AG04449 (cell line): Measurements from ENCODE around the gene SLC23A2.

ENCODE experiments used
- CTCF ChIA-PET: fragments of 350-600 bp; formaldehyde crosslinking; extraction: SDS; loops from one replicate; lab custom pipeline; 2021; ENCODE audit warnings: antibody characterized with exemption; lab: Yijun Ruan, JAX
- POLR2A ChIA-PET: fragments of 400-600, 350-600 bp; formaldehyde crosslinking; extraction: SDS; loops from one replicate; lab custom pipeline; 2020; ENCODE audit warnings: antibody characterized with exemption, inconsistent platforms; lab: Yijun Ruan, JAX
- DNase-seq: peaks from one replicate; pipeline ENCODE4 v3.0.0-alpha.2; 2010; ENCODE audit warnings: low read depth, low spot score
- H3K4me3 ChIP-seq: 2 replicates; pipeline ENCODE4 v1.5.1; 2011; ENCODE audit warnings: low read depth, mild to moderate bottlenecking, control low read depth, low read length
- CTCF ChIP-seq: IDR thresholded peaks from one replicate; pipeline ENCODE4 v1.5.1; 2011; ENCODE audit warnings: mild to moderate bottlenecking, moderate library complexity, low read length, control low read depth, inconsistent platforms; ENCODE audit not compliant: insufficient read depth; ENCODE audit errors: missing control alignments

SLC23A2 gene

GRCh38 chr20:4829514-4830215 is 171.6 kb downstream of the SLC23A2 start:
- ChIA-PET POLR2A (no interaction called here), CTCF (no interaction called here)
- no peak for TF ChIP-seq CTCF
- DNase-seq = no peak
- H3K4me3 ChIP-seq = no peak overlapping the region

- no peak for TF ChIP-seq CTCF
- H3K4me3 ChIP-seq = no peak overlapping the region
- no peak for DNase-seq
- ChIA-PET POLR2A (no interaction called here), CTCF (no interaction called here)
These were observed 172.3 kb downstream of the SLC23A2 start for GRCh38 chr20:4828830-4829513.

- TF ChIP-seq CTCF = no peak
- ChIA-PET POLR2A (no interaction called here), CTCF (no interaction called here)
- DNase-seq = no peak
- no peak overlapping the region for H3K4me3 ChIP-seq
These were observed 179.7 kb downstream of the SLC23A2 start for GRCh38 chr20:4821590-4821989.

GRCh38 chr20:4820806-4821518 is 180.3 kb downstream of the SLC23A2 start:
- TF ChIP-seq CTCF = no peak
- POLR2A ChIA-PET = no interaction called here
- CTCF ChIA-PET = no interaction called here
- no peak overlapping the region; the same call in 1 of the 2 replicates for H3K4me3 ChIP-seq
- peak; percentile 28 for DNase-seq

- POLR2A ChIA-PET = interaction anchor here (0.7 kb wide), 1 partner anchor 112 kb away, joined by 3 read pairs; no protein-coding TSS in a partner anchor
- TF ChIP-seq CTCF = no peak
- H3K4me3 ChIP-seq = no peak overlapping the region
- CTCF ChIA-PET = no interaction called here
- DNase-seq = no peak
These were observed 181.4 kb downstream of the SLC23A2 start for GRCh38 chr20:4819901-4820300.

- no peak for TF ChIP-seq CTCF
- no peak for DNase-seq
- H3K4me3 ChIP-seq = no peak overlapping the region
- CTCF ChIA-PET = interaction anchor here (1.0 kb wide), 1 partner anchor 10 kb away, joined by 3 read pairs; no protein-coding TSS in a partner anchor
- POLR2A ChIA-PET = no interaction called here
These were observed 184.1 kb downstream of the SLC23A2 start for GRCh38 chr20:4817230-4817671.
